Right lung (tissue), 10 donors: ENCODE data around the gene MZT2B. TPM values are rescaled to one million over a fixed set of nuclear protein-coding genes. Genes with fewer than 3 reads are reported as not detected.
"Not testable (repeated sequence)": the region's sequence is repeated elsewhere in the genome, so short reads cannot be mapped to it uniquely, and the experiment has no call there.

Experiments used
- DNase-seq, 2 donors: peaks; one replicate each; pipeline ENCODE4 v3.0.0-alpha.2; 2013
- long read RNA-seq, 8 donors: transcript quantifications; one replicate each; lab custom pipeline, GENCODE V29; 2026
- polyA plus RNA-seq, 5 donors: library from polyadenylated mRNA; unstranded; fragments of 120-200 nt; gene quantifications; one replicate each; pipeline versions ENCODE4 v1.2.1 to v1.2.3, GENCODE V29; 2013; ENCODE audit warnings: inconsistent platforms in 1 of 5, low replicate concordance in 1 of 5; ENCODE audit not compliant: insufficient read length in 5 of 5, insufficient read depth in 1 of 5

Gene MZT2B
- polyA plus RNA-seq: 100 to 1,000 TPM in 3 of 5 donors, 10 to 100 TPM in 2; 69.0 to 209 (median 103) TPM
- long read RNA-seq, donor 1, transcript MZT2B-201 (3 exons, 933 nt): major isoform, 236 of 304 reads
- long read RNA-seq, donor 1, transcript MZT2B-206 (2 exons, 480 nt): minor isoform, 28 of 304 reads
- long read RNA-seq, donor 1, transcript MZT2B-203 (3 exons, 455 nt): minor isoform, 8 of 304 reads
- long read RNA-seq, donor 1, transcript MZT2B-204 (2 exons, 401 nt): minor isoform, 18 of 304 reads
- long read RNA-seq, donor 1, partial matches to known transcripts: 0 of 304 reads
- long read RNA-seq, donor 1, other reads (novel, unspliced or antisense): 8 of 304 reads
- long read RNA-seq, donor 2, transcript MZT2B-201 (3 exons, 933 nt): major isoform, 124 of 147 reads
- long read RNA-seq, donor 2, transcript MZT2B-204 (2 exons, 401 nt): minor isoform, 5 of 147 reads
- long read RNA-seq, donor 2, transcript MZT2B-203 (3 exons, 455 nt): minor isoform, 5 of 147 reads
- long read RNA-seq, donor 2, transcript MZT2B-206 (2 exons, 480 nt): minor isoform, 11 of 147 reads
- long read RNA-seq, donor 2, partial matches to known transcripts: 0 of 147 reads
- long read RNA-seq, donor 2, other reads (novel, unspliced or antisense): 0 of 147 reads
- long read RNA-seq, donor 3, transcript MZT2B-206 (2 exons, 480 nt): minor isoform, 23 of 189 reads
- long read RNA-seq, donor 3, transcript MZT2B-201 (3 exons, 933 nt): major isoform, 148 of 189 reads
- long read RNA-seq, donor 3, transcript MZT2B-203 (3 exons, 455 nt): minor isoform, 5 of 189 reads
- long read RNA-seq, donor 3, transcript MZT2B-204 (2 exons, 401 nt): minor isoform, 8 of 189 reads
- long read RNA-seq, donor 3, partial matches to known transcripts: 0 of 189 reads
- long read RNA-seq, donor 3, other reads (novel, unspliced or antisense): 0 of 189 reads
- long read RNA-seq, donor 4, transcript MZT2B-204 (2 exons, 401 nt): minor isoform, 9 of 142 reads
- long read RNA-seq, donor 4, transcript MZT2B-206 (2 exons, 480 nt): minor isoform, 10 of 142 reads
- long read RNA-seq, donor 4, transcript MZT2B-201 (3 exons, 933 nt): major isoform, 117 of 142 reads
- long read RNA-seq, donor 4, partial matches to known transcripts: 0 of 142 reads
- long read RNA-seq, donor 4, other reads (novel, unspliced or antisense): 0 of 142 reads
- long read RNA-seq, donor 5, transcript MZT2B-206 (2 exons, 480 nt): minor isoform, 22 of 374 reads
- long read RNA-seq, donor 5, transcript MZT2B-201 (3 exons, 933 nt): major isoform, 314 of 374 reads
- long read RNA-seq, donor 5, transcript MZT2B-203 (3 exons, 455 nt): minor isoform, 6 of 374 reads
- long read RNA-seq, donor 5, transcript MZT2B-204 (2 exons, 401 nt): minor isoform, 11 of 374 reads
- long read RNA-seq, donor 5, partial matches to known transcripts: 0 of 374 reads
- long read RNA-seq, donor 5, other reads (novel, unspliced or antisense): 16 of 374 reads
- long read RNA-seq, donor 6, transcript MZT2B-201 (3 exons, 933 nt): major isoform, 201 of 248 reads
- long read RNA-seq, donor 6, transcript MZT2B-203 (3 exons, 455 nt): minor isoform, 5 of 248 reads
- long read RNA-seq, donor 6, transcript MZT2B-204 (2 exons, 401 nt): minor isoform, 8 of 248 reads
- long read RNA-seq, donor 6, transcript MZT2B-206 (2 exons, 480 nt): minor isoform, 16 of 248 reads
- long read RNA-seq, donor 6, partial matches to known transcripts: 11 of 248 reads
- long read RNA-seq, donor 6, other reads (novel, unspliced or antisense): 0 of 248 reads
- long read RNA-seq, donor 7, transcript MZT2B-203 (3 exons, 455 nt): minor isoform, 6 of 139 reads
- long read RNA-seq, donor 7, transcript MZT2B-206 (2 exons, 480 nt): minor isoform, 9 of 139 reads
- long read RNA-seq, donor 7, transcript MZT2B-201 (3 exons, 933 nt): major isoform, 119 of 139 reads
- long read RNA-seq, donor 7, partial matches to known transcripts: 0 of 139 reads
- long read RNA-seq, donor 7, other reads (novel, unspliced or antisense): 0 of 139 reads
- long read RNA-seq, donor 8, transcript MZT2B-201 (3 exons, 933 nt): major isoform, 92 of 118 reads
- long read RNA-seq, donor 8, transcript MZT2B-206 (2 exons, 480 nt): minor isoform, 8 of 118 reads
- long read RNA-seq, donor 8, partial matches to known transcripts: 6 of 118 reads
- long read RNA-seq, donor 8, other reads (novel, unspliced or antisense): 0 of 118 reads

DNA sequence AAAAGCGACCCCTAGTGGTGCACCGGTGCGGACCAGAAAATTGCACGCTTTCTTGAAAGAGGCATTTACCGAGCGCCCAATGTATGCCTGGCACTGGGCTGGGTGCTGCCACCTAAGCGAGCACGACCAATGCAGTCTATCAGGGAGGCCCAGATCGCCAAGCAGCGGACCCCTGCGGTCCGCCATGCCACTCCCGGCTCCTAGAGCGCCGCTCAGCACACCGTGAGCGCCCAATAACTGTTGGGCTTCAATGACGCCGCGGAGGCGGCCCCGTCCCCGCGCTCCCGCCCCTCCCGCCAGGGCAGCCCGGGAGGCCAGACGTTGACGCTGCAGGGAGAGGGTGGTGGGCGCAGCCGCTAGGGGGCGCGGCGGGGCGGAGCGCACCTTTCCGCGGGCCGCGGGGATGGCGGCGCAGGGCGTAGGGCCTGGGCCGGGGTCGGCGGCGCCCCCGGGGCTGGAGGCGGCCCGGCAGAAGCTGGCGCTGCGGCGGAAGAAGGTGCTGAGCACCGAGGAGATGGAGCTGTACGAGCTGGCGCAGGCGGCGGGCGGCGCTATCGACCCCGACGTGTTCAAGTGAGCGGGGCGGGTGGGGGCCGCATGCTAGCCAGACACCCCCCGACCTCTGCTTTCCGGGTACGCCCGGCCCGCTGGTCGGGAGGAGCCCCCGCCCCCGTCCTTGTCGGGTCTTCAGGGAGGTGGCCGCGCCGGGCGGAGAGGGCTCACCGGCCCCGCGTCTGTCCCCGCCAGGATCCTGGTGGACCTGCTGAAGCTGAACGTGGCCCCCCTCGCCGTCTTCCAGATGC is at the start of gene MZT2B:
Gene MZT2B (plus strand): TSS at position 383 of the 803 bp plus-strand sequence. CDS start 21 bp downstream, at position 404.
- peak; percentile 78 to 83 for DNase-seq

DNA sequence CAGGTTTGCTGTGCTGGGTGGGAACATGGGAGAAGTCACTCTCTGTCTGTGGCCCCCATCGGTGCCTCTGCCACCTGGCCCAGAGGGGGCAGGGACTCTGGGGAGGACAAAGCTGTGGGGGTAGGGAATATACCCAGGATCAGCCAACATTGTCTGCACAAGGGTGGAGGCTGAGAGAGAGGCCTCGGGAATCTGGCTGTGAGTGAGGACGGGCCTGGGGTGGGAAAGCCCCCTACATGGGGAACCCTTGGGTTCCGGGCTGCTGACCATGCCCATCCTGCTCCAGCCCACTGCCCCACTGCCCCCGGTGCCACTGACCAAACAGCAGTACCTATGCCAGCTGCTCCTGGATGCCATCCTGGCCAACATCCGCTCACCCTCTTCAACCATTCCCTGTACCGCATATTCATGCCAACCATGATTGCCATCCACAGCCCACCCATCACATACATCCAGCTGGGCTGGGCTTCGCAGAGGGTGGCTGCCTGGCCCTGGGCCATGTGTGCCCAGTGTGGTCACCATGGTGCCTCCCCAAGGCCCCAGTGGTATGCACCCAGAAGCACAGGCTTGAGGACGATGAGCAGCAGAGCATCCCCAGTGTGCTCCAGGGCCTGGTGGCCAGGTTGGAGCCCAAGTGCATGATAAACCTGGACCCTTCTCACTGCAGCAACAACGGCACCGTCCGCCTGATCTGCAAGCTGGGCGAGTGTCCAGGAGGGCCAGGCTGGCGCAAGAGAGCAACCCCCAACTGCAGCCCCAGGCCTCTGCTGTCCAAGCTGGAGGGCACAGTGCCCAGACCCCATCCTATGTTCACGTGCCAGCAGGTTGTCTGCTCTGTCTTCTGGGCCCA is 46.1 kb upstream of the MZT2B start:
- DNase-seq: no peak

DNA sequence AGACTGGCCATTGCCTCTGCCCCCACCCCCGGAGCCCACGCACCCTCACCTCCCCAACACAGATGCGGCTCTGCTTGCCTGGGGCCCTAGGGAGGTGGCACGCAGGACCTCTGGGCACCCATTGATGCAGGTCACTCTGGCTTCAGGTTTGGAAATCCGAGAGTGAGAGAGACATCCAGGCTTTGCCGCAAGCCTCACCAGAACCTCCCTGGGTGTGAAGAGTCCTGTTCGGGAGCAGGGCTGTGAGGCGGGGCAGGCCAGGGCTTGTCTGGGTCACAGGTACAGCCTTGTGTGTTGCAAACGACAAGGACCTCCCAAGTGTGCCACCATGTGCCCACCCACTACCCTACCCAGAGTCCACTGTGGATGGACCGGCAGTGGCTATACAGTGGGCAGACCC is 45.5 kb upstream of the MZT2B start:
- DNase-seq: not testable (repeated sequence)

GRCh38 chr2:130137118-130137517 is 44.9 kb upstream of the MZT2B start:
- not testable (repeated sequence) for DNase-seq

DNA sequence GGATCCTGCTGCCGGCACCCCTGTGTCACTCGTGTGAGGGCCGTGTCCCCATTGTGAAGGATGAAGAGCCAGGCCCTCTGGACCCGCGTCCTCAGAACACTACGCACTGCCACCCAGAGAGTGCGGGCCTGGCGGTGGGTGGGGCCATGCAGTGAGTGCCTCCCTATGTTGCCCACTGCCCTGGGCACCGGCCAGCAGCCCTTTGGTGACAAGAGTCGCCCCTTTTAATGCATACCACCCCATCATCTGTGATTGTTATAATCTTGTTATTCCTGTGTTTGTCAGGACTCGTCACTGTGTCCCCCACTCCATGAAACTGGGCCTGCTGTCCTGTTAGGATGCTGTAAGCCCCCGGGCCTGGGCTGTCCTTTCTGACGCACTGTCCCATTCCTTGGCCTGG is 43.7 kb upstream of the MZT2B start:
- not testable (repeated sequence) for DNase-seq

GRCh38 chr2:130138841-130139251 is 43.2 kb upstream of the MZT2B start:
- DNase-seq: not testable (repeated sequence)

- DNase-seq: not testable (repeated sequence)
These were observed 42.5 kb upstream of the MZT2B start for GRCh38 chr2:130139331-130140280.

DNA sequence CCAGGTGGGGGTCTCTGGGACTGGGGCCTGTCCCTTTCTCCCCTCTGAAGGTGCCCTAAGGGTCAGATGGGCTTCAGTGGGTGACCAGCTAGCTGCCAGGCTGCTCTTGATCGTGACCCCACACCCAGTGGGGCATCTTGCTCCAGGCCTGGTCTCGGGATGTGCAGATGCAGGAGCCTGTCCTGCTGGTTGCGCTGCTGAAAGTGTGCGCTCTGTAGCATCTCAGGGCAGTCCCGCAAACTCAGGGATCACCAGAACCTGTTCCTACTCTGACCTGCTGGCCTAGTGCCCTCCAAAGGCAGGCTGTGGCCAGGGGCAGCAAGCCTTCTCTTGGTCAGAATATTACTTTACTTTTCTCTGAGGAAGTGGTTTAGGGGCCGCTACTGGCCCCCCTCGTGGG is 41.5 kb upstream of the MZT2B start:
- not testable (repeated sequence) for DNase-seq

- not testable (repeated sequence) for DNase-seq
These were observed 41.1 kb upstream of the MZT2B start for GRCh38 chr2:130141002-130141401.

DNA sequence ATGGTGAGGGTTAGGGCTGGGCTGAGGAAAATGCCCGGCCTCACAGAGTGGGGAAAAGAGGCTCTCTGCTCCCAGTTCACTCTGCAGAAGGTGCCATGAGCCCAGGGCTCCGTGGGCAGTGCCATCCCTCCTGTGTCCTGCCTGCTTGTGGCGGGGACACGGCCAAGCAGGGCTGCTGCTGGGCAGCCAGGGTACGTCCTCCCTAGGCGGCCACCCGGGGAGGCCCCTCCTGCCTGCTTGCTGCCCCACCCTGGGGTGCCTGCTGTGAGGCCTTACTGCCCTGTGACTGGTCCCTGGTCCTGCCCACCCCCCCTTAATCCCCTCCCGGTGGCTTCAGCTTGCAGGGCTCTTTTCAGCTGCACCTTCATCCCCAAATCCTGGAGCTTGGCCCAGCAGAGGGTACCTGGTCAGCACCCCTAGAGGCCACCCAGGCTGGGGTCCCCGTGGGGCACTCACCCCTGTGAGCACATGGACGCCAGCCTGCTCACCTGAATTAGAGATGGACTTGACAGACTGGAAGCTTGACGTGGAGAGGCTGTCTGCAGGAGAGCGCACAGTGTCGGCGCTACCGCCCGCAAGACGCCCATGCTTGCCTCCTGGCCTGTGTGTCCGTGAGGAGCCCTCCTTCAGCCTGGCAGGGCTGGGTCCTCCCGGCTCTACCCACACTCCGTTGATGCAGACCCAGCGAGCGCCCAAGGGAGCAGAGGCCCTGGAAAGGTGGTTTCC is 40.3 kb upstream of the MZT2B start:
- not testable (repeated sequence) for DNase-seq

- not testable (repeated sequence) for DNase-seq
These were observed 39.4 kb upstream of the MZT2B start for GRCh38 chr2:130142396-130143265.

DNA sequence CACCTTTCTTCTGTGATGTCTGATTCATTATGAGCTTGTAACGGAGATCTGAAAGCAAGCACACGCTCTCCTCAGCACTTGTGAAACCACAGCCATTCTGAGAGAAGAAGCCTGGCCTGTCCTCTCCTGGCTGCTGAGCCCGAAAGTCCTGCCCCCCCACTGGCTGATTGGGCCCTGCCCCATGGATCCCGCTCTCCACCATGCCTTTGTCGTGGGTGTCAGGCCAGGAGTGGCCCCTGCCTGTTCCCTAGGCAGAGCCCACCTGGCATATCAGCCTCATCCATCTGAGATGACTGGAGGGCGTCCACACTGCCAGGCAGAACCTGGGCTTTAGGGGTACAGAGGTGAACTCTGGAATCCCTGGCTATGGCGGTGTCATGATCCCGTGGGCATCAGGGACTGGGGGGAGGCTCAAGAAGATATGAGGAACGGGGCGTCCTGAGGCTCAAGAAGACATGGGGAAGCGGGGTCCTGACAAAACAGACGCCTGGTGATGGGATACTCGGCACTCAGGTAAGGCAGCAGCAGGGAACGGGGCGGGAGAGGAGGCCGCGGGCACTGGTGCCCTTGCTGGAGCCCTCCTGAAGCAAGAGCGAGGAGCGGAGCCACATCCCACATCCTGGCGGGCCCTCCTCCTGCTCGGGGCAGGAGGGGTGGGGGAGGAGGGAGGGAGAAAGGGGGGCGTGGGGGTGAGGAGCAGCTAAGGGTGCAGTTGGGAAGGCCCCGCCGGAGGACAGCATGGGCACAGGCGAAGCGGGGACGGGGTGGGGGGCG is 38.6 kb upstream of the MZT2B start:
- DNase-seq: not testable (repeated sequence)

GRCh38 chr2:130145006-130145414 is 37.1 kb upstream of the MZT2B start, which contains the start of gene CCDC74B:
CCDC74B (minus strand) TSS chr2:130145112; CDS start chr2:130144996, 116 bp downstream.
- DNase-seq: peak; percentile 19 to 25

DNA sequence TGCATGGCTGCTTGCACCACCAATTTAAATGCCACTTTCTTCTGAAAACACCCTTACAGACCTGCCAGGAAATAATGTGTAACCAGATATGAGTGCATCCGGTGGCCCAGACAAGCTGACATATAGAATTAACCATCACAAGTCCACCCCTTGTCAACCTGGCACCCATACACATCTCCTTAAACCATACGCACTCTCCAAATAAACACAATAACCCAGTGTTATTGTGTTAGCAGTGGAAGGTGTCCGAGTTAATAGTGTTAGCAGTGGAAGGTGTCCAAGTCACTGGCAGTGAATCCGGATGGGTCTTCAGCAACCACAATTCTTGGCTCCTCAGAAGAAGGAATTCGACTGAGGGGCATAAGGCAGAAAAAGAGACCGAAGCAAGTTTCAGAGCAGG is 33.5 kb upstream of the MZT2B start:
- DNase-seq: not testable (repeated sequence)
